B cell (primary cell): ENCODE data around the gene HEPN1. TPM values are rescaled to one million over a fixed set of nuclear protein-coding genes. Genes with fewer than 3 reads are reported as not detected.
A peak's percentile ranks its signal among the peaks of the same experiment; 100 is the strongest.

ENCODE experiments used
- ATAC-seq: fragments of 200-7000 bp; cut with Tn5 transposase; one replicate; pipeline ENCODE4 v1.10.0; 2021; ENCODE audit warnings: low read depth, mild to moderate bottlenecking, moderate number of reproducible peaks, moderate library complexity
- CTCF ChIA-PET: fragments of 350-600 bp; sonication (Branson Sonifier 250); formaldehyde crosslinking; loops from one replicate; lab custom pipeline; 2021; ENCODE audit warnings: antibody characterized with exemption, inconsistent platforms; lab: Charles Lee
- POLR2A ChIA-PET: fragments of 350-600 bp; sonication (Branson Sonifier 250); formaldehyde crosslinking; loops from one replicate; lab custom pipeline; 2021; ENCODE audit warnings: antibody characterized with exemption; lab: Charles Lee
- DNase-seq: peaks from one replicate; pipeline ENCODE4 v3.0.0; 2013
- H2AFZ ChIP-seq: 2 replicates; pipeline ENCODE4 v1.6.1; 2012; ENCODE audit warnings: mild to moderate bottlenecking, low read depth, low read length; ENCODE audit not compliant: insufficient read depth, poor library complexity, severe bottlenecking
- H3K27ac ChIP-seq, 2 donors: 1 replicate in 1 of 2; 2 replicates in 1 of 2; pipeline ENCODE4 v1.5.1; 2012 to 2013; ENCODE audit warnings: low read length in 2 of 2, mild to moderate bottlenecking in 2 of 2, moderate library complexity in 1 of 2
- H3K27me3 ChIP-seq, 4 experiments: fragments of 200-600 bp in 1 of 4; sonication (generic) in 1 of 4; replicated peaks in 1 of 4; 1 replicate in 2 of 4; 2 replicates in 2 of 4; pipeline versions ENCODE4 v1.6.1 to v1.7.0; 2013 to 2016; ENCODE audit warnings: low read length in 3 of 4, mild to moderate bottlenecking in 2 of 4, mixed read lengths in 1 of 4, moderate library complexity in 1 of 4; ENCODE audit not compliant: insufficient read depth in 4 of 4, control insufficient read depth in 3 of 4; ENCODE audit errors: control extremely low read depth in 1 of 4
- H3K36me3 ChIP-seq, 2 experiments: replicated peaks in 1 of 2; 1 replicate in 1 of 2; 2 replicates in 1 of 2; pipeline versions ENCODE4 v1.6.1 to v1.7.1; 2013; ENCODE audit warnings: low read length in 1 of 2; ENCODE audit not compliant: insufficient read depth in 2 of 2, control insufficient read depth in 1 of 2; ENCODE audit errors: control extremely low read depth in 1 of 2, extremely low read depth in 1 of 2
- H3K4me1 ChIP-seq, 2 donors: fragments of 200-600 bp in 1 of 2; sonication (generic) in 1 of 2; 1 replicate in 1 of 2; 2 replicates in 1 of 2; pipeline versions ENCODE4 v1.5.1 to v1.6.1; 2013 to 2017; ENCODE audit warnings: low read length in 2 of 2; ENCODE audit not compliant: control insufficient read depth in 2 of 2, insufficient read depth in 2 of 2
- H3K4me2 ChIP-seq: replicated peaks from 2 replicates; pipeline ENCODE3; 2012; ENCODE audit warnings: mild to moderate bottlenecking, low read depth, low read length; ENCODE audit not compliant: poor library complexity, severe bottlenecking
- H3K4me3 ChIP-seq, 5 experiments: fragments of 200-600 bp in 1 of 5; sonication (generic) in 1 of 5; 1 replicate in 3 of 5; 2 replicates in 2 of 5; pipeline versions ENCODE4 v1.5.1 to v1.7.0; 2011 to 2016; ENCODE audit warnings: low read length in 4 of 5, mild to moderate bottlenecking in 4 of 5, low read depth in 2 of 5, control low read depth in 1 of 5, moderate library complexity in 1 of 5; ENCODE audit not compliant: insufficient read depth in 1 of 5; ENCODE audit errors: control extremely low read depth in 1 of 5, extremely low read depth in 1 of 5
- H3K79me2 ChIP-seq: fragments of 200-600 bp; sonication (generic); one replicate; pipeline ENCODE4 v1.6.0; 2016; ENCODE audit warnings: low read length; ENCODE audit not compliant: control insufficient read depth, insufficient read depth
- H3K9ac ChIP-seq: fragments of 200-600 bp; sonication (generic); 2 replicates; pipeline ENCODE4 v1.6.1; 2017; ENCODE audit warnings: mild to moderate bottlenecking, low read length, moderate library complexity
- H3K9me3 ChIP-seq, 3 donors: one replicate each; pipeline versions ENCODE4 v1.6.1 to v1.7.1; 2013; ENCODE audit warnings: low read length in 2 of 3; ENCODE audit not compliant: control insufficient read depth in 2 of 3, insufficient read depth in 1 of 3; ENCODE audit errors: control extremely low read depth in 1 of 3
- H4K20me1 ChIP-seq: 2 replicates; pipeline ENCODE4 v1.6.0; 2012; ENCODE audit warnings: mild to moderate bottlenecking, low read length; ENCODE audit not compliant: insufficient read depth, control insufficient read depth, poor library complexity, severe bottlenecking
- H3K27ac Mint-ChIP-seq: one replicate; pipeline ENCODE4 v1.8.0; 2021; ENCODE audit warnings: mixed read lengths
- H3K27me3 Mint-ChIP-seq: one replicate; pipeline ENCODE4 v1.8.0; 2021; ENCODE audit warnings: mixed read lengths
- H3K4me1 Mint-ChIP-seq: one replicate; pipeline ENCODE4 v1.8.0; 2021; ENCODE audit warnings: mixed read lengths
- H3K4me3 Mint-ChIP-seq: one replicate; pipeline ENCODE4 v1.8.0; 2021; ENCODE audit warnings: mixed read lengths
- H3K9me3 Mint-ChIP-seq: one replicate; pipeline ENCODE4 v1.8.0; 2022; ENCODE audit warnings: mixed read lengths; ENCODE audit not compliant: insufficient read depth
- CTCF ChIP-seq: fragments of 200-600 bp; IDR thresholded peaks from one replicate; pipeline ENCODE4 v1.8.0; 2022; ENCODE audit warnings: antibody characterized with exemption, mild to moderate bottlenecking
- EZH2 ChIP-seq: IDR thresholded peaks from 2 replicates; pipeline ENCODE4 v1.6.1; 2012; ENCODE audit warnings: borderline replicate concordance, low read depth, mild to moderate bottlenecking, moderate library complexity, low read length; ENCODE audit not compliant: insufficient read depth, poor library complexity, severe bottlenecking
- WGBS: methylation state at CpG from one replicate; pipeline ENCODE4 v1.1.5; 2013; ENCODE audit warnings: missing lambda C conversion rate; ENCODE audit not compliant: insufficient coverage; 5-methylcytosine and 5-hydroxymethylcytosine counted together
- intact Hi-C: fragments of 100-400 bp; cut with micrococcal nuclease; formaldehyde crosslinking; loops from one replicate; pipeline ENCODE4 v1.10.0; 2022
- polyA plus RNA-seq: library from polyadenylated mRNA; depleted of rRNA; stranded (reverse); fragments of >200 nt; gene quantifications from 2 replicates; pipeline ENCODE4 v1.2.3, GENCODE V29; 2012
- total RNA-seq, 2 donors: library from RNA; stranded (reverse); fragments of 120-200 nt in 1 of 2; gene quantifications; 1 replicate in 1 of 2; 2 replicates in 1 of 2; pipeline versions ENCODE4 v1.2.3 to v1.2.4, GENCODE V29; 2013 to 2022

Gene HEPN1
- total and polyA plus RNA-seq, 2 donors (not counting 1 experiment from before 2014, with no cell fraction given): not detected

DNA sequence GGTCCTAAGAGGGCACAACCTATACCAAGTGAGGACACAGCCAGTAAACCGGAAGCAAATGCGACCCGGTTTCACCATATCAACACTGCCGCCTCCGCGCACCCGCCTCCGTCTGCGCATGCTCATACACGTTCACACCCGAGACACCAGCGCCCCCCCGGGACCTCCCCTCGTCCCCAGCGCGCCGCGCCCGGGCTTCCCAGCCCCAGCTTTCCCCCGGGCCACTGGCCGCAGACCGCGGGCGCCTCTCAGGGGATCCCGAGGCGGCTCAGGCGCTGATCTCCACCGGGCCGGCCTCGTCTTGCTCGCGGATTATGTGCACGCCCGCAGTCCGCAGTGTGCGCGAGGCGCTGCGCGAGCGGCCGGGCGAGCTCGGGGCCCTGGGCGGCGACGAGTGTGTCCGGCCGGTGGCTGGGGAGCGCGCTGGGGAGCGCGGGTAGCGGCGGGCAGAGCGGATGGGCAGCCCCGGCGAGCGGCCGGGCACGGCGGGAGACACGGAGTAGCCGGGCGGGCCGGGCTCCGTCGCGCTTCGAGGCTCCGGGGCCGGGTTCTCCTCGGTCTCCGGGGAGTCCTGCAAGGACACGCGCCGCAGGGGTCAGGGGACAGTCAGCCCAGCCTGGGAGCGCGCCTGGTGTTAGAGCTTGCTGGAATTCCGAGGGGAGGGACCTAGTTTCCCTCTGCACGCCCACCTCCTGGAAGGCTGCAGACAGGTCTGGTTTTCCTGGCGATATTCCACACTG lies 2.0 kb downstream of the HEPN1 start:
- Histone ChIP-seq H4K20me1 (no peaks in the 10 kb centered on the region), H2AFZ (peak overlapping the region; percentile 75), H3K4me1 (peaks cover 0 to 7% of the 10 kb centered on the region in 2 donors), H3K9me3 (peaks cover 0 to 6% (median 0%) of the 10 kb centered on the region in 3 donors), H3K36me3 (no peaks in the 10 kb centered on the region), H3K9ac (peak overlapping the region; percentile 48), H3K79me2 (no peaks in the 10 kb centered on the region), H3K4me2 (peak overlapping the region; percentile 83), H3K27me3 (peaks cover 0 to 50% (median 8%) of the 10 kb centered on the region in 4 experiments), H3K27ac (no peak overlapping the region), H3K4me3 (peak overlapping the region in 3 of 5 experiments; percentile 35 to 44 (median 42))
- Mint-ChIP-seq H3K27me3 (peaks cover 60% of the 10 kb centered on the region), H3K4me3 (peak overlapping the region; percentile 85), H3K9me3 (no peaks in the 10 kb centered on the region), H3K27ac (no peak overlapping the region), H3K4me1 (peaks cover 2% of the 10 kb centered on the region)
- DNase-seq (peak; percentile 76), ATAC-seq (peak; percentile 68)
- no peak for TF ChIP-seq EZH2
- TF ChIP-seq CTCF: no peak
- intact Hi-C loops: no loop called here
- ChIA-PET POLR2A (interaction anchor here (0.5 to 0.7 kb wide), 3 partner anchors 73 to 247 kb away, joined by 3 to 5 read pairs (median 4); partner anchors contain the start of gene SPA17), CTCF (no interaction called here)
- WGBS: 19% methylated on average over 78 of the region's 82 CpGs

- H3K9me3 ChIP-seq: peaks cover 0 to 6% (median 0%) of the 10 kb centered on the region in 3 donors
- H3K36me3 ChIP-seq: no peaks in the 10 kb centered on the region
- H4K20me1 ChIP-seq: no peaks in the 10 kb centered on the region
- H2AFZ ChIP-seq: no peak overlapping the region
- Mint-ChIP-seq H3K27me3 (peaks cover 45% of the 10 kb centered on the region), H3K9me3 (no peaks in the 10 kb centered on the region), H3K4me1 (peaks cover 2% of the 10 kb centered on the region), H3K27ac (no peak overlapping the region), H3K4me3 (no peak overlapping the region)
- H3K4me2 ChIP-seq: no peak overlapping the region
- no peak overlapping the region for H3K27ac ChIP-seq
- DNase-seq: no peak
- H3K4me3 ChIP-seq: no peak overlapping the region
- no peak for TF ChIP-seq EZH2
- TF ChIP-seq CTCF: no peak
- intact Hi-C loops: no loop called here
- H3K79me2 ChIP-seq: no peaks in the 10 kb centered on the region
- 94% methylated on average over 3 of the region's 4 CpGs for whole genome bisulfite sequencing
- ChIA-PET CTCF (no interaction called here), POLR2A (no interaction called here)
- peaks cover 0 to 7% of the 10 kb centered on the region in 2 donors for H3K4me1 ChIP-seq
- no peak for ATAC-seq
- H3K27me3 ChIP-seq: peaks cover 0 to 36% (median 7%) of the 10 kb centered on the region in 4 experiments
- no peak overlapping the region for H3K9ac ChIP-seq
Observed at GRCh38 chr11:124922831-124923230, 3.8 kb downstream of the HEPN1 start.
